ENCODE measurements around the gene TMEM205. TPM values are rescaled to one million over a fixed set of nuclear protein-coding genes. Genes with fewer than 3 reads are reported as not detected.

TMEM205 gene
- total and polyA plus RNA-seq, 2 of the 13 experiments (the other 11 are each of a cell fraction or from before 2014, with no cell fraction given): 45.5 to 98.7 TPM

DNA sequence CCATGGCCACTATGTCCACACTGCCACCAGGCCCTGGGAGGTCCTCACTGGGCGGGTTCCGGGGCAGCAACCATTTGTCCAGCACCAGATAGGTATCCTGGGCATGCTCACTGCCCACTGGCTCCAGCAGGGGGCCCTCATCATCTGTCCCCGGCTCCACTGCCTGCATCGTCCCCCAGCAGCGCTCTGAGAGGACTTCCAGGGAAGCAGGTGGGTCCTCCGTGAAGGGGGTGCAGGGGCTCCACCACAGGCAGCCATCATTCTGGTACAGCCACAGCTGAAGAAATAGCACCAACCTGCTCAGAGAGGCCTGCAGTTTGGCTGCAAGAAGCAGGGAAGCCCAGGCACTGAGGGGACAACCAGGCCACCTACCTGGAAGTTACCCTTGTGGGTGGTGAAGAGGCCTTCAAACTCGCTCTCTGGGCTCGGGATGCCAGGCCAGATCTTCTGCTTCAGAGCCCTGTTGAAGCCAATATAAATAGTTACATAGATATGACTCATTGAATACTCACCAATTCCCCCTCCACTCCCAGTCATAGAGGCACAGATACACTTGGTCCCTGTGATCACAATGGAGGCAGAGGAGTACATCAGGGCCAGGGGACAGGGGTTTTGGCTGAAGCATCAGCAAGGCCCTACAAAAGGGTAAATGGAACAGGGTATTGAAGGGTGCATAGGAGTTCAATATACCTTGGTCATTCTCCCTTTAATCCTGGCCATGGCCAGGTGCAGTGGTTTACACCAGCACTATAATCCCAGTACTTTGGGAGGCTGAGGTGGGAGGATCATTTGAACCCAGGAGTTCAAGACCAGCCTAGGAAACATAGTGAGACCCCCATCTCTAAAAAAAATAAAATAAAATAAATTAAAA, 32.5 kb upstream of the TMEM205 start (continued):
- TF ChIP-seq NR1H2 (CRISPR knock-in tag; IDR thresholded peaks at IDR 0.05; ENCODE audit: borderline replicate concordance, low read depth): no peak
- no peak for TF ChIP-seq SALL2 (CRISPR knock-in tag; IDR thresholded peaks at IDR 0.05)
- TF ChIP-seq, protein P1, sequence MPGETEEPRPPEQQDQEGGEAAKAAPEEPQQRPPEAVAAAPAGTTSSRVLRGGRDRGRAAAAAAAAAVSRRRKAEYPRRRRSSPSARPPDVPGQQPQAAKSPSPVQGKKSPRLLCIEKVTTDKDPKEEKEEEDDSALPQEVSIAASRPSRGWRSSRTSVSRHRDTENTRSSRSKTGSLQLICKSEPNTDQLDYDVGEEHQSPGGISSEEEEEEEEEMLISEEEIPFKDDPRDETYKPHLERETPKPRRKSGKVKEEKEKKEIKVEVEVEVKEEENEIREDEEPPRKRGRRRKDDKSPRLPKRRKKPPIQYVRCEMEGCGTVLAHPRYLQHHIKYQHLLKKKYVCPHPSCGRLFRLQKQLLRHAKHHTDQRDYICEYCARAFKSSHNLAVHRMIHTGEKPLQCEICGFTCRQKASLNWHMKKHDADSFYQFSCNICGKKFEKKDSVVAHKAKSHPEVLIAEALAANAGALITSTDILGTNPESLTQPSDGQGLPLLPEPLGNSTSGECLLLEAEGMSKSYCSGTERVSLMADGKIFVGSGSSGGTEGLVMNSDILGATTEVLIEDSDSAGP (CRISPR knock-in tag; IDR thresholded peaks at IDR 0.05; ENCODE audit: borderline replicate concordance): peak; percentile 12; the same call in 1 of the 2 replicates
- TF ChIP-seq ZNF691 (CRISPR knock-in tag; IDR thresholded peaks at IDR 0.05; ENCODE audit: borderline replicate concordance, low read depth): 0 out of 2 replicates have a peak, but pooled peaks have one; percentile 24
- TF ChIP-seq, protein P2, sequence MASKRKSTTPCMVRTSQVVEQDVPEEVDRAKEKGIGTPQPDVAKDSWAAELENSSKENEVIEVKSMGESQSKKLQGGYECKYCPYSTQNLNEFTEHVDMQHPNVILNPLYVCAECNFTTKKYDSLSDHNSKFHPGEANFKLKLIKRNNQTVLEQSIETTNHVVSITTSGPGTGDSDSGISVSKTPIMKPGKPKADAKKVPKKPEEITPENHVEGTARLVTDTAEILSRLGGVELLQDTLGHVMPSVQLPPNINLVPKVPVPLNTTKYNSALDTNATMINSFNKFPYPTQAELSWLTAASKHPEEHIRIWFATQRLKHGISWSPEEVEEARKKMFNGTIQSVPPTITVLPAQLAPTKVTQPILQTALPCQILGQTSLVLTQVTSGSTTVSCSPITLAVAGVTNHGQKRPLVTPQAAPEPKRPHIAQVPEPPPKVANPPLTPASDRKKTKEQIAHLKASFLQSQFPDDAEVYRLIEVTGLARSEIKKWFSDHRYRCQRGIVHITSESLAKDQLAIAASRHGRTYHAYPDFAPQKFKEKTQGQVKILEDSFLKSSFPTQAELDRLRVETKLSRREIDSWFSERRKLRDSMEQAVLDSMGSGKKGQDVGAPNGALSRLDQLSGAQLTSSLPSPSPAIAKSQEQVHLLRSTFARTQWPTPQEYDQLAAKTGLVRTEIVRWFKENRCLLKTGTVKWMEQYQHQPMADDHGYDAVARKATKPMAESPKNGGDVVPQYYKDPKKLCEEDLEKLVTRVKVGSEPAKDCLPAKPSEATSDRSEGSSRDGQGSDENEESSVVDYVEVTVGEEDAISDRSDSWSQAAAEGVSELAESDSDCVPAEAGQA (IDR thresholded peaks at IDR 0.05; ENCODE audit: low read depth): no peak
- TF ChIP-seq, protein P2 (CRISPR knock-in tag; IDR thresholded peaks at IDR 0.05; ENCODE audit: borderline replicate concordance): no peak
- TF ChIP-seq, protein P3, sequence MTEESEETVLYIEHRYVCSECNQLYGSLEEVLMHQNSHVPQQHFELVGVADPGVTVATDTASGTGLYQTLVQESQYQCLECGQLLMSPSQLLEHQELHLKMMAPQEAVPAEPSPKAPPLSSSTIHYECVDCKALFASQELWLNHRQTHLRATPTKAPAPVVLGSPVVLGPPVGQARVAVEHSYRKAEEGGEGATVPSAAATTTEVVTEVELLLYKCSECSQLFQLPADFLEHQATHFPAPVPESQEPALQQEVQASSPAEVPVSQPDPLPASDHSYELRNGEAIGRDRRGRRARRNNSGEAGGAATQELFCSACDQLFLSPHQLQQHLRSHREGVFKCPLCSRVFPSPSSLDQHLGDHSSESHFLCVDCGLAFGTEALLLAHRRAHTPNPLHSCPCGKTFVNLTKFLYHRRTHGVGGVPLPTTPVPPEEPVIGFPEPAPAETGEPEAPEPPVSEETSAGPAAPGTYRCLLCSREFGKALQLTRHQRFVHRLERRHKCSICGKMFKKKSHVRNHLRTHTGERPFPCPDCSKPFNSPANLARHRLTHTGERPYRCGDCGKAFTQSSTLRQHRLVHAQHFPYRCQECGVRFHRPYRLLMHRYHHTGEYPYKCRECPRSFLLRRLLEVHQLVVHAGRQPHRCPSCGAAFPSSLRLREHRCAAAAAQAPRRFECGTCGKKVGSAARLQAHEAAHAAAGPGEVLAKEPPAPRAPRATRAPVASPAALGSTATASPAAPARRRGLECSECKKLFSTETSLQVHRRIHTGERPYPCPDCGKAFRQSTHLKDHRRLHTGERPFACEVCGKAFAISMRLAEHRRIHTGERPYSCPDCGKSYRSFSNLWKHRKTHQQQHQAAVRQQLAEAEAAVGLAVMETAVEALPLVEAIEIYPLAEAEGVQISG (CRISPR knock-in tag; IDR thresholded peaks at IDR 0.05): peak; percentile 35
- no peak for TF ChIP-seq ZNF605 (CRISPR knock-in tag; IDR thresholded peaks at IDR 0.05)
- TF ChIP-seq IRX3 (CRISPR knock-in tag; IDR thresholded peaks at IDR 0.05; ENCODE audit: borderline replicate concordance, low read depth): no peak
- TF ChIP-seq TEAD3 (CRISPR knock-in tag; optimal IDR thresholded peaks at IDR 0.05; ENCODE audit: borderline replicate concordance): peak; percentile 42
- TF ChIP-seq MAZ (IDR thresholded peaks at IDR 0.05; ENCODE audit: borderline replicate concordance, low read depth, low read length): no peak
- no peak for TF ChIP-seq MAZ (CRISPR knock-in tag; IDR thresholded peaks at IDR 0.05; ENCODE audit: low read depth)
- TF ChIP-seq ZSCAN25 (CRISPR knock-in tag; IDR thresholded peaks at IDR 0.05): peak; percentile 22; the same call in 1 of the 2 replicates
- no peak for TF ChIP-seq MAFG (CRISPR knock-in tag; IDR thresholded peaks at IDR 0.05)
